Right lobe of liver (tissue), 4 donors: ENCODE data around the gene TIAL1.

Source experiments
- POLR2A ChIP-seq: fragments of 450-650 bp; IDR thresholded peaks from one replicate; pipeline ENCODE4 v1.6.1; 2017; ENCODE audit warnings: antibody characterized with exemption, mild to moderate bottlenecking
- TF ChIP-seq, protein P1 (sequence below), 4 donors: fragments of 200-600 bp in 3 of 4; fragments of 450-650 bp in 1 of 4; IDR thresholded peaks; one replicate each; pipeline versions ENCODE4 v1.5.1 to v1.8.0; 2016 to 2022; ENCODE audit warnings: antibody characterized with exemption in 4 of 4, mild to moderate bottlenecking in 2 of 4
- donor health status: DM: no; HTN: no; CAD: no.
- donor health status: DM: no; HTN: no; CAD: no.
- donor health status: DM: no; HTN: yes; CAD: no.

DNA sequence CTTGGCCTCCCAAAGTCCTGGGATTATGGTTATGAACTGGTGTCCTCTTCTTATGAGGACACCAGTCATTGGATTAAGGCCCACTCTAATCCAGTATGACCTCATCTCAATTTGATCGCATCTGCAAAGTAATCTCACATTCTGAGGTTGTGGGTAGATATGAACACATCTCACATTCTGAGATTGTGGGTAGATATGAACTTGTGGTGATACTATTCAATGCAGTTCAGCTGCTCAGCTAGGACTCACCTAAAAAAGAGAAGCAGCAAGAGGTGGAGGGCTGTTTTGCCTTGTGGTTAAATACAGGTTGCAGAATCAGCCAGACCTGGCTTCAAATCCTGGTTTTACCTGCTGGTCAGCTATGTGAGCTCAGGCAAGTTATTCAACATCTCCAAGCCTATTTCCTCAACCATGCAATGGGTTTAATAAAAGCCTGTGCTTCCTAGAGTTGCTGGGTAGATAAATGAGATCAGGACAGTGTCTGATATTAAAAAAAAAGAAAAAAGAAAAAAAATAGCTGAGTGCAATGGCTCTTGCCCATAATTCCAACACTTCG, 45.9 kb upstream of the TIAL1 start:
- no peak for TF ChIP-seq POLR2A
- TF ChIP-seq, protein P1, sequence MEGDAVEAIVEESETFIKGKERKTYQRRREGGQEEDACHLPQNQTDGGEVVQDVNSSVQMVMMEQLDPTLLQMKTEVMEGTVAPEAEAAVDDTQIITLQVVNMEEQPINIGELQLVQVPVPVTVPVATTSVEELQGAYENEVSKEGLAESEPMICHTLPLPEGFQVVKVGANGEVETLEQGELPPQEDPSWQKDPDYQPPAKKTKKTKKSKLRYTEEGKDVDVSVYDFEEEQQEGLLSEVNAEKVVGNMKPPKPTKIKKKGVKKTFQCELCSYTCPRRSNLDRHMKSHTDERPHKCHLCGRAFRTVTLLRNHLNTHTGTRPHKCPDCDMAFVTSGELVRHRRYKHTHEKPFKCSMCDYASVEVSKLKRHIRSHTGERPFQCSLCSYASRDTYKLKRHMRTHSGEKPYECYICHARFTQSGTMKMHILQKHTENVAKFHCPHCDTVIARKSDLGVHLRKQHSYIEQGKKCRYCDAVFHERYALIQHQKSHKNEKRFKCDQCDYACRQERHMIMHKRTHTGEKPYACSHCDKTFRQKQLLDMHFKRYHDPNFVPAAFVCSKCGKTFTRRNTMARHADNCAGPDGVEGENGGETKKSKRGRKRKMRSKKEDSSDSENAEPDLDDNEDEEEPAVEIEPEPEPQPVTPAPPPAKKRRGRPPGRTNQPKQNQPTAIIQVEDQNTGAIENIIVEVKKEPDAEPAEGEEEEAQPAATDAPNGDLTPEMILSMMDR (IDR thresholded peaks at IDR 0.05), result no peak
